Measurements from ENCODE around the gene U2AF1.
"Not testable (repeated sequence)": the region's sequence is repeated elsewhere in the genome, so short reads cannot be mapped to it uniquely, and the experiment has no call there.

DNA sequence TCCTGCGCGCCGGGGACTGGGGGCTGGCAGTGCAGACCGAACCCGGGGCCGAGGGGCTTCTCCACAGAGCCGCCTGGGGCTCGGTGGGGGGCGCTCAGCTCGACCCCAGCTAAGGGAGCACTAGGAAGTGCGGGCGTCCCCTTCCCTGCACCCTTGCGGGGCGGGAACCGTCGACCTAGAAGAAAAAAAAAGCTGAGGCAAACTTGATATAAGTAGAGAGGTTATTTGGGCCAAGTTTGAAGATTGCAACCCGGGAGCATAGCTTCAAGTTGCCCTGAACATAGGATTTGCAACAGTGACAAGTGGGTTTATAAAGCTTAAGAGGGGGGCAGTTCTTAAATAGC lies 396 bp upstream of the U2AF1 start:
- TF ChIP-seq, protein P1, sequence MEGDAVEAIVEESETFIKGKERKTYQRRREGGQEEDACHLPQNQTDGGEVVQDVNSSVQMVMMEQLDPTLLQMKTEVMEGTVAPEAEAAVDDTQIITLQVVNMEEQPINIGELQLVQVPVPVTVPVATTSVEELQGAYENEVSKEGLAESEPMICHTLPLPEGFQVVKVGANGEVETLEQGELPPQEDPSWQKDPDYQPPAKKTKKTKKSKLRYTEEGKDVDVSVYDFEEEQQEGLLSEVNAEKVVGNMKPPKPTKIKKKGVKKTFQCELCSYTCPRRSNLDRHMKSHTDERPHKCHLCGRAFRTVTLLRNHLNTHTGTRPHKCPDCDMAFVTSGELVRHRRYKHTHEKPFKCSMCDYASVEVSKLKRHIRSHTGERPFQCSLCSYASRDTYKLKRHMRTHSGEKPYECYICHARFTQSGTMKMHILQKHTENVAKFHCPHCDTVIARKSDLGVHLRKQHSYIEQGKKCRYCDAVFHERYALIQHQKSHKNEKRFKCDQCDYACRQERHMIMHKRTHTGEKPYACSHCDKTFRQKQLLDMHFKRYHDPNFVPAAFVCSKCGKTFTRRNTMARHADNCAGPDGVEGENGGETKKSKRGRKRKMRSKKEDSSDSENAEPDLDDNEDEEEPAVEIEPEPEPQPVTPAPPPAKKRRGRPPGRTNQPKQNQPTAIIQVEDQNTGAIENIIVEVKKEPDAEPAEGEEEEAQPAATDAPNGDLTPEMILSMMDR (optimal IDR thresholded peaks at IDR 0.05 in 1 of 3, IDR thresholded peaks at IDR 0.05 in 1 of 3, conservative IDR thresholded peaks at IDR 0.05 in 1 of 3; ENCODE audit: extremely low read depth in 1 of 3, insufficient read depth in 2 of 3, low read length in 3 of 3): not testable (repeated sequence)
- not testable (repeated sequence) for TF ChIP-seq EZH2 (IDR thresholded peaks at IDR 0.05; ENCODE audit: low read length)

Data from keratinocyte (primary cell).